Measurements from ENCODE around the gene FAM168A.

GRCh38 chr11:73538381-73538872 lies 59.5 kb downstream of the FAM168A start:
- TF ChIP-seq CHD1 (IDR thresholded peaks at IDR 0.05; ENCODE audit: low read depth, low read length) (no peak), CTCF (IDR thresholded peaks at IDR 0.05; ENCODE audit: control extremely low read depth in 1 of 3, insufficient read depth in 1 of 3, low read depth in 1 of 3, low read length in 3 of 3) (no peak), MAX (IDR thresholded peaks at IDR 0.05) (no peak), ZNF274 (IDR thresholded peaks at IDR 0.05; ENCODE audit: borderline replicate concordance, extremely low read depth, low read length) (no peak), EZH2 (IDR thresholded peaks at IDR 0.05; ENCODE audit: low read depth, low read length, severe bottlenecking) (no peak), CREB1 (IDR thresholded peaks at IDR 0.05) (no peak), POLR2AphosphoS5 (IDR thresholded peaks at IDR 0.05; ENCODE audit: low read depth, low read length) (no peak), CHD2 (IDR thresholded peaks at IDR 0.05; ENCODE audit: low read length) (no peak)
- TF ChIP-seq, protein P1, sequence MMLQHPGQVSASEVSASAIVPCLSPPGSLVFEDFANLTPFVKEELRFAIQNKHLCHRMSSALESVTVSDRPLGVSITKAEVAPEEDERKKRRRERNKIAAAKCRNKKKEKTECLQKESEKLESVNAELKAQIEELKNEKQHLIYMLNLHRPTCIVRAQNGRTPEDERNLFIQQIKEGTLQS (IDR thresholded peaks at IDR 0.05; ENCODE audit: insufficient read depth, low read depth, low read length) = no peak

Measured in H1 (cell line).